ENCODE results near the gene KCNQ1.
A peak's percentile ranks its signal among the peaks of the same experiment; 100 is the strongest.

DNA sequence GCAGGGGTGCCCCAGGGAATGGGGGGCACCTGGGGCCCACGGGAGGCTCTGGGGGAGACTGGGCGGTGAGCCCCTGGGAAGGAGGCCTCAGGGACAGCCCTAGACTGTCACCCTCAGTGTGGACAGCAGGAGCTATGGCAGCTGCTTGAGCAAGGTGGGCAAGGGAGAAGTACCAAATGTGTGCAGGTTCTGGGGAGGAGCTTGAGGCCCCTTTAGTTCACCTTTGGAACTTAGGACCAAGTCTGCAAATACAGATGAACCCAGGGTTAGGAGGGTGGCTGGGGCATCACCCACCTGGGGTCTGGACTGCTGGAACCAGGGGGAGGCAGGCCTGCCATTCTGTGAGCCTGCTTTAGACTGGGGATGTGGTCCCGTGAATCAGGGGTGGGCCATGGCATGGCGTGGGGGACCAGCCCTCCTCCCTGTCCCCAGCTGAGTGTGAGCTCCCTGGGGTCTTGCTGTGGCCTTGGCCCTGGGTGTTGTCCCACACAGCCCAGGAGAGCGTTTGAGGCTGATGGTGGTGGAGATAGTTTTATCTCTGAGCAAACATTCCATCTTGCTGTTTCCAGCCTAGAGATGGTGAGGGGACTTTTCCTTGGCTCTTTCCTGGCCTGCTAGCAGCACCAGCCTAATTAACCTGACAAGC is 122.3 kb downstream of the KCNQ1 start:
- TF ChIP-seq, protein P1, sequence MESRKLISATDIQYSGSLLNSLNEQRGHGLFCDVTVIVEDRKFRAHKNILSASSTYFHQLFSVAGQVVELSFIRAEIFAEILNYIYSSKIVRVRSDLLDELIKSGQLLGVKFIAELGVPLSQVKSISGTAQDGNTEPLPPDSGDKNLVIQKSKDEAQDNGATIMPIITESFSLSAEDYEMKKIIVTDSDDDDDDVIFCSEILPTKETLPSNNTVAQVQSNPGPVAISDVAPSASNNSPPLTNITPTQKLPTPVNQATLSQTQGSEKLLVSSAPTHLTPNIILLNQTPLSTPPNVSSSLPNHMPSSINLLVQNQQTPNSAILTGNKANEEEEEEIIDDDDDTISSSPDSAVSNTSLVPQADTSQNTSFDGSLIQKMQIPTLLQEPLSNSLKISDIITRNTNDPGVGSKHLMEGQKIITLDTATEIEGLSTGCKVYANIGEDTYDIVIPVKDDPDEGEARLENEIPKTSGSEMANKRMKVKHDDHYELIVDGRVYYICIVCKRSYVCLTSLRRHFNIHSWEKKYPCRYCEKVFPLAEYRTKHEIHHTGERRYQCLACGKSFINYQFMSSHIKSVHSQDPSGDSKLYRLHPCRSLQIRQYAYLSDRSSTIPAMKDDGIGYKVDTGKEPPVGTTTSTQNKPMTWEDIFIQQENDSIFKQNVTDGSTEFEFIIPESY (CRISPR knock-in tag; IDR thresholded peaks at IDR 0.05), result no peak
- TF ChIP-seq POLR2A (IDR thresholded peaks at IDR 0.05; ENCODE audit: insufficient read depth in 1 of 2, low read depth in 2 of 2, low read length in 2 of 2) (no peak), ZNF557 (CRISPR knock-in tag; IDR thresholded peaks at IDR 0.05) (no peak), ZNF143 (CRISPR knock-in tag; IDR thresholded peaks at IDR 0.05) (no peak), ARNTL (CRISPR knock-in tag; IDR thresholded peaks at IDR 0.05) (no peak), NFIC (IDR thresholded peaks at IDR 0.05; ENCODE audit: low read length) (no peak)
- TF ChIP-seq, protein P2, sequence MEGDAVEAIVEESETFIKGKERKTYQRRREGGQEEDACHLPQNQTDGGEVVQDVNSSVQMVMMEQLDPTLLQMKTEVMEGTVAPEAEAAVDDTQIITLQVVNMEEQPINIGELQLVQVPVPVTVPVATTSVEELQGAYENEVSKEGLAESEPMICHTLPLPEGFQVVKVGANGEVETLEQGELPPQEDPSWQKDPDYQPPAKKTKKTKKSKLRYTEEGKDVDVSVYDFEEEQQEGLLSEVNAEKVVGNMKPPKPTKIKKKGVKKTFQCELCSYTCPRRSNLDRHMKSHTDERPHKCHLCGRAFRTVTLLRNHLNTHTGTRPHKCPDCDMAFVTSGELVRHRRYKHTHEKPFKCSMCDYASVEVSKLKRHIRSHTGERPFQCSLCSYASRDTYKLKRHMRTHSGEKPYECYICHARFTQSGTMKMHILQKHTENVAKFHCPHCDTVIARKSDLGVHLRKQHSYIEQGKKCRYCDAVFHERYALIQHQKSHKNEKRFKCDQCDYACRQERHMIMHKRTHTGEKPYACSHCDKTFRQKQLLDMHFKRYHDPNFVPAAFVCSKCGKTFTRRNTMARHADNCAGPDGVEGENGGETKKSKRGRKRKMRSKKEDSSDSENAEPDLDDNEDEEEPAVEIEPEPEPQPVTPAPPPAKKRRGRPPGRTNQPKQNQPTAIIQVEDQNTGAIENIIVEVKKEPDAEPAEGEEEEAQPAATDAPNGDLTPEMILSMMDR (CRISPR knock-in tag; IDR thresholded peaks at IDR 0.05), result peak; percentile 14; the same call in 1 of the 2 replicates

Measured in HepG2 (cell line).